SK-N-SH (cell line): ENCODE data around the gene PIGB. TPM values are rescaled to one million over a fixed set of nuclear protein-coding genes. Genes with fewer than 3 reads are reported as not detected.

Experiments
- CTCF ChIA-PET: fragments of 300-600, 350-600 bp; formaldehyde crosslinking; extraction: SDS; loops from one replicate; lab custom pipeline; 2021; lab: Yijun Ruan, JAX
- POLR2A ChIA-PET: fragments of 350-600 bp; sonication (Branson Sonifier 250); formaldehyde crosslinking; extraction: SDS; loops from one replicate; lab custom pipeline; 2020; ENCODE audit warnings: antibody characterized with exemption, inconsistent platforms; lab: Yijun Ruan, JAX
- DNase-seq: peaks from one replicate; pipeline ENCODE4 v3.0.0; 2012
- H2AFZ ChIP-seq: fragments of 200-600 bp; sonication (generic); 2 replicates; pipeline ENCODE4 v1.8.1; 2016; ENCODE audit warnings: antibody characterized with exemption, mild to moderate bottlenecking, low read depth
- H3F3A ChIP-seq: fragments of 200-600 bp; sonication (generic); replicated peaks from 2 replicates; pipeline ENCODE3; 2016; ENCODE audit warnings: antibody characterized with exemption, mild to moderate bottlenecking; ENCODE audit not compliant: insufficient read depth
- H3K27ac ChIP-seq, 2 experiments: fragments of 200-500 bp in 1 of 2; fragments of 200-600 bp in 1 of 2; sonication (Bioruptor generic) in 1 of 2; sonication (generic), shearing (Covaris generic) in 1 of 2; 2 replicates each; pipeline versions ENCODE4 v1.5.1 to v1.6.1; 2014 to 2016; ENCODE audit warnings: low read depth in 2 of 2, inconsistent platforms in 1 of 2, low read length in 1 of 2, mild to moderate bottlenecking in 1 of 2, mixed read lengths in 1 of 2
- H3K27me3 ChIP-seq: fragments of 200-600 bp; sonication (generic), shearing (Covaris generic); 2 replicates; pipeline ENCODE4 v1.6.1; 2016; ENCODE audit warnings: mixed run types; ENCODE audit not compliant: insufficient read depth
- H3K36me3 ChIP-seq, 2 experiments: fragments of 200-500 bp in 1 of 2; fragments of 200-600 bp in 1 of 2; sonication (Bioruptor generic) in 1 of 2; sonication (generic) in 1 of 2; replicated peaks in 1 of 2; 2 replicates each; pipeline versions ENCODE3 to v1.5.1; 2014 to 2016; ENCODE audit warnings: low read length in 1 of 2, mild to moderate bottlenecking in 1 of 2; ENCODE audit not compliant: insufficient read depth in 2 of 2, control insufficient read depth in 1 of 2
- H3K4me1 ChIP-seq, 2 experiments: fragments of 200-500 bp in 1 of 2; fragments of 200-600 bp in 1 of 2; sonication (Bioruptor generic) in 1 of 2; sonication (generic), shearing (Covaris generic) in 1 of 2; 2 replicates each; pipeline versions ENCODE4 v1.5.1 to v1.6.1; 2014 to 2016; ENCODE audit warnings: low read depth in 1 of 2, low read length in 1 of 2, mixed run types in 1 of 2; ENCODE audit not compliant: insufficient read depth in 2 of 2, control insufficient read depth in 1 of 2
- H3K4me2 ChIP-seq: fragments of 200-600 bp; sonication (generic), shearing (Covaris generic); 2 replicates; pipeline ENCODE4 v1.6.1; 2017; ENCODE audit warnings: mixed run types
- H3K4me3 ChIP-seq, 2 experiments: fragments of 200-500 bp in 1 of 2; fragments of 200-600 bp in 1 of 2; sonication (Bioruptor generic) in 1 of 2; sonication (generic), shearing (Covaris generic) in 1 of 2; 2 replicates each; pipeline versions ENCODE4 v1.5.1 to v1.8.1; 2014 to 2016; ENCODE audit warnings: low read depth in 2 of 2, inconsistent platforms in 1 of 2, low read length in 1 of 2, mild to moderate bottlenecking in 1 of 2, mixed read lengths in 1 of 2, moderate library complexity in 1 of 2
- H3K79me2 ChIP-seq: fragments of 200-600 bp; sonication (generic); 2 replicates; pipeline ENCODE4 v1.8.1; 2017; ENCODE audit warnings: mild to moderate bottlenecking; ENCODE audit not compliant: insufficient read depth
- H3K9ac ChIP-seq: fragments of 200-600 bp; sonication (generic); 2 replicates; pipeline ENCODE4 v1.6.1; 2017; ENCODE audit warnings: mixed run types
- H3K9me2 ChIP-seq: fragments of 200-600 bp; sonication (generic); 2 replicates; pipeline ENCODE4 v1.6.1; 2017; ENCODE audit warnings: mixed run types
- H3K9me3 ChIP-seq: fragments of 200-600 bp; sonication (generic); 2 replicates; pipeline ENCODE4 v1.6.1; 2017; ENCODE audit warnings: mixed run types, mild to moderate bottlenecking, moderate library complexity
- H4K20me1 ChIP-seq: fragments of 200-600 bp; sonication (generic); 2 replicates; pipeline ENCODE4 v1.6.1; 2017; ENCODE audit warnings: mild to moderate bottlenecking, mixed run types; ENCODE audit not compliant: insufficient read depth
- CHD2 ChIP-seq: fragments of 150-350 bp; IDR thresholded peaks from 2 replicates; pipeline ENCODE4 v1.6.1; 2018; ENCODE audit warnings: low read length; ENCODE audit not compliant: partially characterized antibody
- ELF1 ChIP-seq: IDR thresholded peaks from 2 replicates; pipeline ENCODE4 v1.4.0; 2012
- FOSL2 ChIP-seq: IDR thresholded peaks from 2 replicates; pipeline ENCODE4 v1.4.0; 2012; ENCODE audit warnings: low read depth, mild to moderate bottlenecking, moderate library complexity, borderline replicate concordance
- FOXJ3 ChIP-seq: sonication (generic); formaldehyde crosslinking; IDR thresholded peaks from 2 replicates; pipeline ENCODE4 v1.5.1; 2020; ENCODE audit warnings: mild to moderate bottlenecking, missing genetic modification reagents
- FOXM1 ChIP-seq: IDR thresholded peaks from 2 replicates; pipeline ENCODE4 v1.4.0; 2012; ENCODE audit warnings: low read depth, mild to moderate bottlenecking
- GATA2 ChIP-seq: sonication (generic); formaldehyde crosslinking; IDR thresholded peaks from 2 replicates; pipeline ENCODE4 v1.5.0; 2020; ENCODE audit warnings: mild to moderate bottlenecking, missing genetic modification reagents
- JUND ChIP-seq: IDR thresholded peaks from 2 replicates; pipeline ENCODE4 v1.4.0; 2012
- MEF2A ChIP-seq: IDR thresholded peaks from 2 replicates; pipeline ENCODE4 v1.4.0; 2012; ENCODE audit warnings: low read depth, borderline replicate concordance
- MXI1 ChIP-seq: IDR thresholded peaks from 2 replicates; pipeline ENCODE4 v1.6.1; 2012; ENCODE audit warnings: mild to moderate bottlenecking, low read depth, low read length, improper control_type of control experiment
- NFIC ChIP-seq: IDR thresholded peaks from 2 replicates; pipeline ENCODE4 v1.4.0; 2012; ENCODE audit warnings: borderline replicate concordance
- RAD21 ChIP-seq: IDR thresholded peaks from 2 replicates; pipeline ENCODE4 v1.6.1; 2012; ENCODE audit warnings: mild to moderate bottlenecking, low read length
- REST ChIP-seq: IDR thresholded peaks from 2 replicates; pipeline ENCODE4 v1.6.1; 2012; ENCODE audit warnings: mild to moderate bottlenecking, low read depth, low read length, moderate library complexity
- RFX5 ChIP-seq: IDR thresholded peaks from 2 replicates; pipeline ENCODE4 v1.6.1; 2012; ENCODE audit warnings: mild to moderate bottlenecking, improper control_type of control experiment, low read length
- RXRA ChIP-seq: IDR thresholded peaks from 2 replicates; pipeline ENCODE4 v1.4.0; 2012; ENCODE audit warnings: low read depth, mild to moderate bottlenecking, borderline replicate concordance
- SIN3A ChIP-seq: IDR thresholded peaks from 2 replicates; pipeline ENCODE4 v1.6.1; 2012; ENCODE audit warnings: low read depth, mild to moderate bottlenecking, low read length, moderate library complexity, borderline replicate concordance
- USF2 ChIP-seq: fragments of 150-350 bp; IDR thresholded peaks from 2 replicates; pipeline ENCODE4 v1.6.1; 2017; ENCODE audit warnings: antibody characterized with exemption, low read length, low read depth, borderline replicate concordance
- WGBS: methylation state at CpG from one replicate; pipeline ENCODE4 v1.1.6; 2017; ENCODE audit warnings: low lambda C conversion rate; 5-methylcytosine and 5-hydroxymethylcytosine counted together
- polyA plus RNA-seq, 3 experiments: library from polyadenylated mRNA; depleted of rRNA; stranded (reverse); fragments of >200 nt; gene quantifications; 2 replicates each; pipeline ENCODE4 v1.2.3, GENCODE V29; 2012
- TF ChIP-seq, protein P1 (sequence below): IDR thresholded peaks from 2 replicates; pipeline ENCODE4 v1.4.0; 2012; ENCODE audit warnings: low read depth

The PIGB gene
- polyA plus RNA-seq, 1 of the 3 experiments (the other 2 are of a cell fraction) = 6.6 TPM

GRCh38 chr15:55282284-55282833, 36.7 kb upstream of the PIGB start (continued):
- TF ChIP-seq RFX5 = no peak
- TF ChIP-seq, protein P1, sequence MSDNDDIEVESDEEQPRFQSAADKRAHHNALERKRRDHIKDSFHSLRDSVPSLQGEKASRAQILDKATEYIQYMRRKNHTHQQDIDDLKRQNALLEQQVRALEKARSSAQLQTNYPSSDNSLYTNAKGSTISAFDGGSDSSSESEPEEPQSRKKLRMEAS = no peak
- no peak for TF ChIP-seq GATA2 (CRISPR knock-in tag)
- TF ChIP-seq SIN3A = no peak
- TF ChIP-seq ELF1 = no peak
- no peak for TF ChIP-seq MEF2A
- TF ChIP-seq JUND = 0 out of 2 replicates have a peak, but pooled peaks have one; percentile 9
- no peak for TF ChIP-seq FOXJ3 (CRISPR knock-in tag)
- TF ChIP-seq RAD21 = no peak
- TF ChIP-seq, all 33 proteins: peak for 4

DNA sequence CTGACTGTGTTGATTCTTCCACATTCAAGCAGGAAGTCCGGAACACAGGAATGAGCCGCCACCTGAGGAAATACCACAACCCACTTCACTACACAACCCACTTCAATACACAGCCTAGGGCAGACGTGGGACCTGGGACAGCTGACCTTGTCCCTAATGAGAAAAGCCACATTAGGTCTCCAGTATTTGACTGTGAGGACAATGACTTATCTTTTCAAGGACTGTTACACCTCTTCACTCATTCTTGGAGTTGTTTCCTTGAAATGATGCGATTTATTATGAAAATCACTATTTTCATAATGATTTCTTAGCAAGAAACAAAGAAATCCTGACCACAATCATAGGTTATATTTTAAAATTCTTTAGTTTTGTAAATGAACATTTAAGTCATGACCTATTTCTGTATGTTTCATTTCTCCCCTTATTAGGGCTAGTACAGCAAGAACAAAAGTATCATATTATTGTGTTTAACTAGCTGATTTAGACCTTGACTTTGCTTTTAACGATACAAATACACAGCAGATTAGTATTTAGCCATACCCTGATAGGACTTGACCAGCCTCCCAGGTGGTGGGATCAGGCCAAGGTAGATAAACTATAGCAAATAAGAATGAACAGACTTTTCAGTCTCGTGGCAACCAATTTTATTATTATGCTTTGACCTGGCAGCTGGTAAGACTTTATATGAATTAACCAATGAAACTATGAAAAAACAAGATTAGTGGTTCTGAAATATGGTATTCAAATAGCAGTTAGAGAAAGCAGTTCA, 35.5 kb upstream of the PIGB start:
- ChIA-PET CTCF (no interaction called here), POLR2A (no interaction called here)
- no peaks in the 10 kb centered on the region for H3K9me2 ChIP-seq
- no peaks in the 10 kb centered on the region for H3K9me3 ChIP-seq
- no peaks in the 10 kb centered on the region for H4K20me1 ChIP-seq
- no peak overlapping the region for H3K4me3 ChIP-seq
- H3K4me2 ChIP-seq = no peak overlapping the region
- DNase-seq = no peak
- WGBS = 91% methylated on average over 6 of the region's 6 CpGs
- H3K4me1 ChIP-seq = peaks cover 0 to 25% of the 10 kb centered on the region in 2 experiments; a peak in 2 of 4 replicates
- H3K27ac ChIP-seq = peak overlapping the region in 1 of 2 experiments; percentile 64; a peak in 1 of 4 replicates
- H3K36me3 ChIP-seq = no peaks in the 10 kb centered on the region
- no peak overlapping the region for H2AFZ ChIP-seq
- H3F3A ChIP-seq = peaks cover 6% of the 10 kb centered on the region
- no peaks in the 10 kb centered on the region for H3K27me3 ChIP-seq
- no peak overlapping the region for H3K9ac ChIP-seq
- TF ChIP-seq FOSL2 (no peak), RXRA (no peak)
- H3K79me2 ChIP-seq = peaks cover 4% of the 10 kb centered on the region; the same call in 1 of the 2 replicates

DNA sequence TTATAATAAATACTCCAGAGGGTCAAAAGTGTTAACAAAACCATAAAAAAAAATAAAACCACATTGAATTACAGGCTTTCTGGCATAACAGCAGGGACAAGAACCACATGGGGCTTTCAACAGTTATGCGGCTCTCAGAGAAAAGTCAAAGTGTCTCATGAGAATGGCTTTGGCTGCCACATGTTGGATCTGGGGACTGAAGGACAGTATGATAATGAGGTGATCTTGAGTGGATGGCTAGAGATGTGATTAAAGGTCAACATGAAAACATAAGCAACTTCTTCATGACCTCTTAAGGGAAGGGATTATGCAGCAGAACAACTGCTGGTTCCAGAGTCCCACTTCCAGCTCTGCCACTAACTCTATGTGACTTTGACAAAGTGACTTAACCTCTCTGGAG, 34.6 kb upstream of the PIGB start:
- CTCF ChIA-PET = no interaction called here

More for the DNA sequence above, 34.6 kb upstream of the PIGB start:
- no peak overlapping the region for H3K27ac ChIP-seq
- no peak overlapping the region for H3K4me2 ChIP-seq
- H3F3A ChIP-seq = peaks cover 9% of the 10 kb centered on the region
- peaks cover 0 to 28% of the 10 kb centered on the region in 2 experiments; a peak in 2 of 4 replicates for H3K4me1 ChIP-seq
- H3K9me3 ChIP-seq = no peaks in the 10 kb centered on the region
- H3K9me2 ChIP-seq = no peaks in the 10 kb centered on the region
- no peak overlapping the region for H3K4me3 ChIP-seq
- no peaks in the 10 kb centered on the region for H4K20me1 ChIP-seq
- H3K27me3 ChIP-seq = no peaks in the 10 kb centered on the region
- no peak for DNase-seq
- TF ChIP-seq USF2 (no peak), GATA2 (CRISPR knock-in tag) (no peak), SIN3A (no peak), NFIC (no peak), CHD2 (no peak), REST (no peak), MXI1 (no peak), FOXM1 (no peak)
- WGBS = 100% methylated on average over 1 of the region's 1 CpG
- no peak overlapping the region for H2AFZ ChIP-seq
- POLR2A ChIA-PET = no interaction called here
- H3K36me3 ChIP-seq = no peaks in the 10 kb centered on the region
- no peak overlapping the region for H3K9ac ChIP-seq
- peaks cover 8% of the 10 kb centered on the region; the same call in 1 of the 2 replicates for H3K79me2 ChIP-seq
